Activated T-helper 1 cell treated with anti-CD3 and anti-CD28 coated beads, Interleukin-12 subunit alpha, Interleukin-12 subunit beta, Interleukin-2, Interleukin-4 antibody, amounts not matched to agents 30 ng/mL and 10 ng/mL and 1 ng/mL, durations not matched to agents 14 hours and 24 hours and 36 hours (primary cell): ENCODE measurements around the gene DUOX1. TPM values are rescaled to one million over a fixed set of nuclear protein-coding genes. Genes with fewer than 3 reads are reported as not detected.
A peak's percentile ranks its signal among the peaks of the same experiment; 100 is the strongest.

ENCODE experiments used
- DNase-seq: peaks from one replicate; pipeline ENCODE4 v3.0.0; 2021; ENCODE audit warnings: low spot score
- H3K27ac Mint-ChIP-seq: one replicate; pipeline ENCODE4 v1.8.0; 2021; ENCODE audit warnings: mild to moderate bottlenecking, mixed read lengths
- H3K27me3 Mint-ChIP-seq: one replicate; pipeline ENCODE4 v1.8.0; 2022; ENCODE audit warnings: mild to moderate bottlenecking, moderate library complexity, mixed read lengths; ENCODE audit not compliant: insufficient read depth
- H3K36me3 Mint-ChIP-seq: one replicate; pipeline ENCODE4 v1.8.0; 2021; ENCODE audit warnings: low read depth, mixed read lengths
- H3K4me1 Mint-ChIP-seq: one replicate; pipeline ENCODE4 v1.8.0; 2021; ENCODE audit warnings: low read depth, mixed read lengths
- H3K4me3 Mint-ChIP-seq: one replicate; pipeline ENCODE4 v1.8.0; 2021; ENCODE audit warnings: mild to moderate bottlenecking, moderate library complexity, mixed read lengths
- H3K9me3 Mint-ChIP-seq: one replicate; pipeline ENCODE4 v1.8.0; 2021; ENCODE audit warnings: mixed read lengths
- intact Hi-C: fragments of 100-400 bp; cut with micrococcal nuclease; formaldehyde crosslinking; loops from one replicate; pipeline ENCODE4 v1.15.1; 2024
- total RNA-seq: library from RNA; stranded (reverse); gene quantifications from 2 replicates; pipeline ENCODE4 v1.2.3, GENCODE V29; 2022

DUOX1 gene
- total RNA-seq, 1 donor from 2014 or later, result 0.13 TPM

DNA sequence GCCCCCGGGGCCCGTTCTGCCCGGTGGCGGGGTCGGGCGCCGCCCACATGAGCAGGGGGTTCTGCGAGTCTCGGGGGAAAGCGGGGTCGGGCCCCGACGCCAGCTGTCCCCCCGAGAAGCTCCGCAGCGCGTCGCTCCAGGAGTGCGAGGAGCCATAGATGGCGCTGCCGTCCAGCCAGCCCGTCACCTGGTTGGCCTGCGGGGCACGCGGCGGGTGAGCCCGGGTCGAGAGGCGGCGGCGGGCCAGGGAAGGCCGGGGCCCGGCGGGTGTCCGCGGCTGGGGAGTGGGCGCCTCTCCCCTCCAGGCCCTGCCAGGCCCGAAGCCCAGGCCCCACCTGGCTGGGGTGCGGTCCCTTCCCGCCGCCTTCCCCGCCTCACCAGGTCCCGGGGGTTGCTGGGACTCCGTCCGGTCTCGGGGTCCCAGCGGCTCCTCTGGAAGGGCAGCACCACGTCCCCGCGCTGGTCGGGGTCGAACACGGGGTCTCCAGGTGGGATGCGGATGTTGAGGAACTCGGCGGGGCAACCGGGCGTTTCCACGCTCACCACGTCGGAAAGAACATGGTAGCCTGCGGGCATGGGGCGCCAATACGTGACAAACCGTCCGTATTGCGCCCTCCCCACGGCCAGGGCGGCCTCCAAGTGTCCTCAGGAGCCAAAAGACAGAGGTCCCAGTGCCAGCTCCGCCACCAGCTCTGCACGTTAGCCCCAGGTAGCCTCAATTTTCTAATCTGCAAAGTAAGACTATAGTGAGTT is 18.2 kb upstream of the DUOX1 start:
- Mint-ChIP-seq H3K27ac (no peak overlapping the region), H3K4me1 (peaks cover 19% of the 10 kb centered on the region), H3K9me3 (no peaks in the 10 kb centered on the region), H3K27me3 (peaks cover 69% of the 10 kb centered on the region), H3K36me3 (peaks cover 3% of the 10 kb centered on the region), H3K4me3 (no peak overlapping the region)
- intact Hi-C loops, result no loop called here
- no peak for DNase-seq

DNA sequence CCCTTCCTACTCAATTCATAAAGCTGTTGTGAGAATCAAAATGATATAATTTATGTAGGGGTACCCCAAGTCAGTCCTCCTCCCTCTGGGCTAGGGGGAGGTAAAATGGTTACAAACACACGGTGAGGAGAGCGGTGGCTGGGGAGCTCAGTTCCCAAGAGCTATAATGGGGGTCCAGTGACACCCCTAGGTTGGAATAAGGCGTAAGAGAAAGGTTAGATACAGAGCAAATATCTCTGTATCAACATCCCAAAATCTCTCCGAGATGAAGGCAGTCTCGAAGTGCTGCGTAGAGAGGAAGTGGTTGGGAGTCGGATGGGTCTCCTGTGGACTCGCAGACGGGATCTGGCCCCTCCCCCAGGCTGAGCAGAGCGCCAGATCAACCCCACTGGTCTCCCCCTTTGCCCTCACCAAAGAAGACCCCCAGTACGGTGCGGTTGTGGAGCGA is 17.6 kb upstream of the DUOX1 start:
- H3K27me3 Mint-ChIP-seq, result peaks cover 72% of the 10 kb centered on the region
- intact Hi-C loops, result no loop called here
- DNase-seq, result no peak

DNA sequence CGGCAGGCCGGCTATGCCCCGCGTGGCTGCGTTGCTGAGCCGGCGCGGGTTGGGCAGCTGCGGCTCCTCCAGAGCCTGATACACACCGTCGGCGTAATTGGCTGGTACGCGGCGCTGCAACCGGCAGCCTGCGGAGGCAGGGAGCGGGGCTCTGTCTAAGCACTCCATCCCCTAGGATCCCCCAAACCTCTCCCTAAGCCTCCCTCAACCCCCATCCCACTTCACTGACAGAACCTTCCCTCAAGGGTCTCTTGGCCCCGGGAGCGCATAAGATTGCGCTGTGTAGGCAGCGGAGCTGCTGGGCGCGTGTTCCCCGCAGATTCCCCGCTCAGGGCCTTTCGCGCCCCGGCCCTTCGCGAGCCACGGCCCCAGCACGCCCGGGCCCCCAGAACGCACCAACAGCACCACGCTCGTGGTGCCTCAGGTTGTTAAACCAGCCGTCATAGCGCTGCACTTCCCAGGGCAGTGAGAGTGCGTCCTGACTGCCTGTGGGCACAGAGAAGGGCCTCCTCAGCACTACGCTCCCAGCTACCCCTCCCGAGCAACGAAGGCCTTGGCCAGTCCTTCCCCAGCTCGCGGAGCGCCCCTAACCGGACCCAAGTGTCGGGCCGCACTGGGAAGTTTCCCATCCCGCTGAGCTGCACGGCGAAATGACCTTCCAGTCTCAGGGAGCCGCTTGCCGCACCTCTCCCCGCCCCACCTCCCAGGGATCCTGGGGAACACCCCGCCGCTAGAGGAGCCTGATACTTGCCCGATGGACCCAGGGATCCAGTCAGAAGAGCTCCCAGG is 17.0 kb upstream of the DUOX1 start:
- H3K4me1 Mint-ChIP-seq, result peaks cover 25% of the 10 kb centered on the region
- peaks cover 78% of the 10 kb centered on the region for H3K27me3 Mint-ChIP-seq
- intact Hi-C loops, result no loop called here
- no peak overlapping the region for H3K4me3 Mint-ChIP-seq
- H3K9me3 Mint-ChIP-seq, result no peaks in the 10 kb centered on the region
- peaks cover 3% of the 10 kb centered on the region for H3K36me3 Mint-ChIP-seq
- no peak overlapping the region for H3K27ac Mint-ChIP-seq
- DNase-seq, result no peak

More for the DNA sequence above, 17.6 kb upstream of the DUOX1 start:
- H3K27ac Mint-ChIP-seq, result no peak overlapping the region
- H3K9me3 Mint-ChIP-seq, result no peaks in the 10 kb centered on the region
- H3K36me3 Mint-ChIP-seq, result peaks cover 3% of the 10 kb centered on the region
- peaks cover 19% of the 10 kb centered on the region for H3K4me1 Mint-ChIP-seq
- no peak overlapping the region for H3K4me3 Mint-ChIP-seq

- peaks cover 3% of the 10 kb centered on the region for H3K36me3 Mint-ChIP-seq
- intact Hi-C loops, result no loop called here
- peaks cover 32% of the 10 kb centered on the region for H3K4me1 Mint-ChIP-seq
- H3K27ac Mint-ChIP-seq, result no peak overlapping the region
- no peak for DNase-seq
- H3K27me3 Mint-ChIP-seq, result peaks cover 85% of the 10 kb centered on the region
- no peak overlapping the region for H3K4me3 Mint-ChIP-seq
- no peaks in the 10 kb centered on the region for H3K9me3 Mint-ChIP-seq
Measured at GRCh38 chr15:45113380-45113990, 16.3 kb upstream of the DUOX1 start.

DNA sequence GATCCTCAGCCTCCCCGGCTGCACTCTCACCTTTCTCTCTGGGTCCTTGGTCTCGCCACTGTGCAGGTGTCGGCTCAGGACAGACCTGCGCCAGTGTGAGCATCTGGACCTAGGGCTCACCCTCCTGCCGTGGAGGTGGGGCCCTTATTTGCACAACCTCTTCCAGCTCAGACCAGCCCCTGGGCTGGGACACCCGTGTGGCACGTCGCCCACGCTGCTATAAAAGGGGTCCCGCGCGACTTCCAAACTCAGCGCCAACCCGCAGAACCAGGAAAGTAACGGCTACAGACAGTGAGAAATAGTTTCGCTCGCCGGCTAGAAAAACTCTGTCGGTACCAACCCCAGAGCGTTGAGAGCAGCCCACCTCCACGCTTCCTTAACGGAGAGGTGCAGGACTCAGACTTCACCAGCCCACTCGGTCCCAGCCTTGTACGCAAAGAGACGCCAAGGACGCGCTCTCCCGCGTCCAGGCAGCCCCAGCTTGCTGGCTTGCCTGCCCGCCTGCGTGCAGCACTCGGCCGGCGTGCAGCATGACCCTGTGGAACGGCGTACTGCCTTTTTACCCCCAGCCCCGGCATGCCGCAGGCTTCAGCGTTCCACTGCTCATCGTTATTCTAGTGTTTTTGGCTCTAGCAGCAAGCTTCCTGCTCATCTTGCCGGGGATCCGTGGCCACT is 15.6 kb upstream of the DUOX1 start, which contains the start of the genes DUOX2 and DUOXA2:
TSS of gene DUOX2 (minus strand) at position 97 of the 675 bp plus-strand sequence. CDS start 761 bp downstream, outside the sequence.
TSS of gene DUOXA2 (plus strand) at position 251 of the 675 bp plus-strand sequence. CDS start at position 531, 280 bp downstream.
- intact Hi-C loops, result no loop called here
- no peak for DNase-seq
- no peak within 1 kb of the TSS for H3K4me3 Mint-ChIP-seq
- H3K27me3 Mint-ChIP-seq, result peaks cover 83% of the 10 kb centered on the region
- peaks cover 3% of the 10 kb centered on the region for H3K36me3 Mint-ChIP-seq
- peaks cover 32% of the 10 kb centered on the region for H3K4me1 Mint-ChIP-seq
- H3K27ac Mint-ChIP-seq, result no peak within 1 kb of the TSS
- no peaks in the 10 kb centered on the region for H3K9me3 Mint-ChIP-seq

GRCh38 chr15:45114751-45115085 is 15.1 kb upstream of the DUOX1 start:
- intact Hi-C loops, result loop anchor here (5.0 kb wide), 1 partner anchor 263 kb away; the partner anchor contains the start of gene GATM
- peaks cover 32% of the 10 kb centered on the region for H3K4me1 Mint-ChIP-seq

DNA sequence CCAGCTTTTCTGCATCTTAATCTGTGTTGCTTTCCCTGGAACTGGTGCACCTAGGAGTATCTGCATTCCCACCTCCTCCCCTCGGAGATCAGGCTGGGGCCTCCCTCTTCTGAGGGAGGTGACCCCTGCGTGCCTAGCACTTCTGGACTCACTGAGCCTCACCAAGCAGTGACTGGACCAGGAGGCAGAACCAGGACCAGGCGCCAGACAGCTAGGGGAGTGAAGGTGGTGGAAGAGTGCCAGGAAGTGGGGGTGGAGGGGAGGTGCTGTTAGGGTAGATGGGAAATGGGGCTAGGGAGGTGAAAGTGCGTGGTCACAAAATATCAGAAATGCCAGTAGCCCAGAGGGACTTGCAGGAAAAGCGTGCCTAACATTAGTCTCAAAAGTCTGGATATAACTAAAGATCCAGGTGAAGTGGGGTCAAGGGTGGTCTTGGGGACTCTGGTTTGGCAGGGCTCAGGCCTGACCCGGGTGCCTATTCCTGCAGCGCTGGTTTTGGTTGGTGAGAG is 14.4 kb upstream of the DUOX1 start:
- H3K36me3 Mint-ChIP-seq, result peaks cover 3% of the 10 kb centered on the region
- no peak overlapping the region for H3K4me3 Mint-ChIP-seq
- peaks cover 32% of the 10 kb centered on the region for H3K4me1 Mint-ChIP-seq
- H3K27ac Mint-ChIP-seq, result no peak overlapping the region
- peaks cover 77% of the 10 kb centered on the region for H3K27me3 Mint-ChIP-seq
- H3K9me3 Mint-ChIP-seq, result no peaks in the 10 kb centered on the region
- intact Hi-C loops, result loop anchor here (5.0 kb wide), 1 partner anchor 262 kb away; the partner anchor contains the start of gene GATM
- DNase-seq, result no peak

More at GRCh38 chr15:45114751-45115085, 15.1 kb upstream of the DUOX1 start:
- no peaks in the 10 kb centered on the region for H3K9me3 Mint-ChIP-seq
- peaks cover 3% of the 10 kb centered on the region for H3K36me3 Mint-ChIP-seq
- H3K27me3 Mint-ChIP-seq, result peaks cover 80% of the 10 kb centered on the region
- H3K27ac Mint-ChIP-seq, result no peak overlapping the region
- no peak for DNase-seq
- no peak overlapping the region for H3K4me3 Mint-ChIP-seq

DNA sequence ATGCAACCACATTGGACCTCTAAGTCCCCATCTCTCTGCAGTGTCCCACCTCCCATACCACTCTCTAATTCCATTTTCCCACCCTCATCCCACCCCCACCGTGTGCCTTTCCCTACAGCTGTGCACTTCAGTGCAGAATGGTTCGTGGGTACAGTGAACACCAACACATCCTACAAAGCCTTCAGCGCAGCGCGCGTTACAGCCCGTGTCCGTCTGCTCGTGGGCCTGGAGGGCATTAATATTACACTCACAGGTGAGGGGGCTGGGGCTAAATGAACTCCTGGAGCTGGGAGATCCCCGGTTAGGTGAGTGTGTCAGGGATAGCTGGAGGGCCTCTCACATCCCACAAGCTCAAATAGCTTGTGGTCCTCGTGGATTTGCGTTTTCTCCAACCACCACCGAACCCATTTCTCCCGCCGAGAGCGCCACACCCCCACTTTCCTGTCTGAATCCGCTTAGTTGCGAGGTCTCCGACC is 13.8 kb upstream of the DUOX1 start:
- no peak overlapping the region for H3K4me3 Mint-ChIP-seq
- no peak overlapping the region for H3K27ac Mint-ChIP-seq
- peaks cover 32% of the 10 kb centered on the region for H3K4me1 Mint-ChIP-seq
- no peak for DNase-seq
- H3K27me3 Mint-ChIP-seq, result peaks cover 76% of the 10 kb centered on the region
- intact Hi-C loops, result loop anchor here (5.0 kb wide), 1 partner anchor 261 kb away; the partner anchor contains the start of gene GATM
- peaks cover 3% of the 10 kb centered on the region for H3K36me3 Mint-ChIP-seq
- H3K9me3 Mint-ChIP-seq, result no peaks in the 10 kb centered on the region

DNA sequence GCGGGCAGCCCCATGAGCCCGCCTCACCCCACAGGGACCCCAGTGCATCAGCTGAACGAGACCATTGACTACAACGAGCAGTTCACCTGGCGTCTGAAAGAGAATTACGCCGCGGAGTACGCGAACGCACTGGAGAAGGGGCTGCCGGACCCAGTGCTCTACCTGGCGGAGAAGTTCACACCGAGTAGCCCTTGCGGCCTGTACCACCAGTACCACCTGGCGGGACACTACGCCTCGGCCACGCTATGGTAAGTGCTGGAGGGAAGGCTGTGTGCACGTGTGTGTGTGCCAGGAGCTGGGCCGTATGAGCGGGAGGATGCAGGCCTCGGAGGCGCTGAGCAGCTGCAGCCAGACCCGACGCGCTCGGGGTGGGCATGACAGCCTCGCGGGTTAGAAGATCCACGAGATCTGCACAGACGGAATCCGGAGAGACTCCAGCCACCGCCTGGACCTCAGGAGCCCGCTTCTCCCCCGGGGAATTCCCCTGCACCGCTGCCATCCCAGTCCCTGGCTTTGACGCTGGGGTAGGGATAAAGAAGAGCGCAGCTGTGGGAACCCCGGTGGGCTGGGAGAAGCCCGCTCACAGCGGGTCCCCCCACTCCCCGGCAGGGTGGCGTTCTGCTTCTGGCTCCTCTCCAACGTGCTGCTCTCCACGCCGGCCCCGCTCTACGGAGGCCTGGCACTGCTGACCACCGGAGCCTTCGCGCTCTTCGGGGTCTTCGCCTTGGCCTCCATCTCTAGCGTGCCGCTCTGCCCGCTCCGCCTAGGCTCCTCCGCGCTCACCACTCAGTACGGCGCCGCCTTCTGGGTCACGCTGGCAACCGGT is 13.1 kb upstream of the DUOX1 start:
- Mint-ChIP-seq H3K27ac (no peak overlapping the region), H3K4me3 (no peak overlapping the region), H3K36me3 (peaks cover 3% of the 10 kb centered on the region), H3K9me3 (no peaks in the 10 kb centered on the region), H3K27me3 (peaks cover 79% of the 10 kb centered on the region), H3K4me1 (peaks cover 32% of the 10 kb centered on the region)
- intact Hi-C loops, result loop anchor here (5.0 kb wide), 1 partner anchor 261 kb away; the partner anchor contains the start of gene GATM
- no peak for DNase-seq

GRCh38 chr15:45117308-45118130 is 12.3 kb upstream of the DUOX1 start:
- H3K27me3 Mint-ChIP-seq, result peaks cover 72% of the 10 kb centered on the region
- H3K4me3 Mint-ChIP-seq, result peak overlapping the region; percentile 70
- no peak for DNase-seq
- H3K27ac Mint-ChIP-seq, result peak overlapping the region; percentile 74
- peaks cover 26% of the 10 kb centered on the region for H3K4me1 Mint-ChIP-seq
- H3K36me3 Mint-ChIP-seq, result peaks cover 3% of the 10 kb centered on the region
- intact Hi-C loops, result loop anchor here (2.0 to 5.0 kb wide), 2 partner anchors 260 to 339 kb away; partner anchors contain the start of gene GATM
- H3K9me3 Mint-ChIP-seq, result no peaks in the 10 kb centered on the region
